Measurements from ENCODE around the gene CFH.

Gene CFH

DNA sequence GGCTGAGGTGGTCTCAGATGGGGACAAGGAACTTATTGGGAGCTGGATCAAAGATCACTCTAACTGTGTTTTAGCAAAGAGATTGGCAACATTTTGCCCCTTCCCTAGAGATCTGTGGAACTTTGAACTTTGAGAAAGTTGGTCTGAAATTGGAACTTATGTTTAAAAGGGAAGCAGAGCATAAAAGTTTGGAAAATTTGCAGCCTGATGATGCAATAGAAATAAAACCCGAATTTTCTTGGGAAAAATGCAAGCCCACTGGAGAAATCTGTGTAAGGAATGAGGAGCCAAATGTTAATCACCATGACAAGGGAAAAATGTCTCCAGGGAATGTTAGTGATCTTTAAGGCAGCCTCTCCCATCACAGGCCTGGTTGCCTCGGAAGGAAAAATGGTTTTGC lies 17.2 kb downstream of the CFH start:
- Histone ChIP-seq H3K27me3 (no peaks in the 10 kb centered on the region), H3K4me3 (ENCODE audit: low read depth, low read length) (no peak overlapping the region), H3K4me1 (no peaks in the 10 kb centered on the region), H3K9me3 (no peaks in the 10 kb centered on the region), H3K36me3 (no peaks in the 10 kb centered on the region)
- no peak for DNase-seq
- TF ChIP-seq, protein P1, sequence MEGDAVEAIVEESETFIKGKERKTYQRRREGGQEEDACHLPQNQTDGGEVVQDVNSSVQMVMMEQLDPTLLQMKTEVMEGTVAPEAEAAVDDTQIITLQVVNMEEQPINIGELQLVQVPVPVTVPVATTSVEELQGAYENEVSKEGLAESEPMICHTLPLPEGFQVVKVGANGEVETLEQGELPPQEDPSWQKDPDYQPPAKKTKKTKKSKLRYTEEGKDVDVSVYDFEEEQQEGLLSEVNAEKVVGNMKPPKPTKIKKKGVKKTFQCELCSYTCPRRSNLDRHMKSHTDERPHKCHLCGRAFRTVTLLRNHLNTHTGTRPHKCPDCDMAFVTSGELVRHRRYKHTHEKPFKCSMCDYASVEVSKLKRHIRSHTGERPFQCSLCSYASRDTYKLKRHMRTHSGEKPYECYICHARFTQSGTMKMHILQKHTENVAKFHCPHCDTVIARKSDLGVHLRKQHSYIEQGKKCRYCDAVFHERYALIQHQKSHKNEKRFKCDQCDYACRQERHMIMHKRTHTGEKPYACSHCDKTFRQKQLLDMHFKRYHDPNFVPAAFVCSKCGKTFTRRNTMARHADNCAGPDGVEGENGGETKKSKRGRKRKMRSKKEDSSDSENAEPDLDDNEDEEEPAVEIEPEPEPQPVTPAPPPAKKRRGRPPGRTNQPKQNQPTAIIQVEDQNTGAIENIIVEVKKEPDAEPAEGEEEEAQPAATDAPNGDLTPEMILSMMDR (IDR thresholded peaks at IDR 0.05; ENCODE audit: low read depth, low read length) = no peak

DNA sequence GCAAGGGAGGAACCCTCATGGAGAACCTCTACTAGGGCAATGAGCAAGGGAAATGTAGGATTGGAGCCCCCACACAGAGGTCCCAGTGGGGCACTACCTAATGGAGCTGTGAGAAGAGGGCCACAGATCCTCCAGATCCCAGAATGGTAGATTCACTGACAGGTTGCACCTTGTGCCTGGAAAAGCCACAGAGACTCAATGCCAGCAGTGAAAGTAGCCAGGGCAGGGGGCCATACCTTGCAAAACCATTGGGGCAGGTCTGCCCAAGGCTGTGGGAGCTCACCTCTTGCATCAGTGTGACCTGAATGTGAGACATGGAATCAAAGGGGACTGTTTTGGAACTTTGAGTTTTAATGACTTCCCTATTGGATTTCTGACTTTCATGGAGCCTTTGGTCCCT lies 17.9 kb downstream of the CFH start:
- Histone ChIP-seq H3K9me3 (no peaks in the 10 kb centered on the region), H3K36me3 (no peaks in the 10 kb centered on the region), H3K4me1 (no peaks in the 10 kb centered on the region), H3K27me3 (no peaks in the 10 kb centered on the region), H3K4me3 (ENCODE audit: low read depth, low read length) (no peak overlapping the region)
- TF ChIP-seq, protein P1 (IDR thresholded peaks at IDR 0.05; ENCODE audit: low read depth, low read length) = no peak
- no peak for DNase-seq

- Histone ChIP-seq H3K4me3 (ENCODE audit: low read depth, low read length) (no peak overlapping the region), H3K9me3 (no peaks in the 10 kb centered on the region), H3K27me3 (no peaks in the 10 kb centered on the region), H3K36me3 (no peaks in the 10 kb centered on the region), H3K4me1 (no peaks in the 10 kb centered on the region)
- DNase-seq = no peak
- TF ChIP-seq, protein P1 (IDR thresholded peaks at IDR 0.05; ENCODE audit: low read depth, low read length) = no peak
Observed at GRCh38 chr1:196674908-196675307, 23.1 kb downstream of the CFH start.

GRCh38 chr1:196677781-196678509 lies 26.1 kb downstream of the CFH start:
- no peaks in the 10 kb centered on the region for H3K4me1 ChIP-seq
- H3K27me3 ChIP-seq = no peaks in the 10 kb centered on the region
- H3K36me3 ChIP-seq = no peaks in the 10 kb centered on the region
- H3K4me3 ChIP-seq (ENCODE audit: low read depth, low read length) = no peak overlapping the region
- TF ChIP-seq, protein P1 (IDR thresholded peaks at IDR 0.05; ENCODE audit: low read depth, low read length) = no peak
- no peak for DNase-seq
- no peaks in the 10 kb centered on the region for H3K9me3 ChIP-seq

DNA sequence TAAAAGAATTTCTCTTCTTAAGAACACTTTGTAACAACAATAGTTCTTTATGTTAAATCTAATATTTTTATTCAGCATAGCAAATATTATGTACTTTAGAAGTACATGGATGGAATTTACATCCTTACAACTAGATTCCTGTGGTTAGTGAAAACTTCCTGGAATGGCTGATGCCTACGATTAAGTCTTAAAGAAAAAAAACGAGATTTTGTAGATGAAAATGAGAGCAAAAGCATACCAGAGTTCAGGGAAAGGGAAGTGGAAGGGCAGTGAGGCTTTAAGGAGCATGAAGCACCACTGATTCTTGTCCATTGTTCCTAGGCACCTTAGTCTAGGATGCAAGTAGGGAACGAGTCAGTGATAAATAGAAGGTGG lies 26.7 kb downstream of the CFH start:
- TF ChIP-seq, protein P1 (IDR thresholded peaks at IDR 0.05; ENCODE audit: low read depth, low read length) = no peak
- no peaks in the 10 kb centered on the region for H3K4me1 ChIP-seq
- no peak overlapping the region for H3K4me3 ChIP-seq (ENCODE audit: low read depth, low read length)
- H3K9me3 ChIP-seq = no peaks in the 10 kb centered on the region
- no peaks in the 10 kb centered on the region for H3K36me3 ChIP-seq
- no peak for DNase-seq
- H3K27me3 ChIP-seq = no peaks in the 10 kb centered on the region

DNA sequence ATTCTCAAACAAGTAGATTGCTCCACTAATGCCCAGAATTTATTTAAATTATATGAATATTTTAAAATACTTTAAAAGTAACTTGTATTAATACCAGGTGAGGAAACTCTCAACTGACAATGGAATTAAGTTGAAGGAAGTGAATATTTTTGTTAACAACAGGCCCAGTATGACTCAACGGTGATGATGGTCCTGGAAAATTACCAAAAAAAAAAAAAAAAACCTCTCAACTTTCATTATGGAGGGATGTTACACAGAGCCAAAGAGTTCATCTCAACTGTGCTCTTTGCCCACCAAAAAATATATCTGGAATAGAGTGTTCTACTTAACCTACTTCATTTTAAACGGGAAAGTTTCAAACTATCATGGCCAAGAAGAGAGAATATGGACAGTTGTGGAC lies 28.3 kb downstream of the CFH start:
- H3K36me3 ChIP-seq = no peaks in the 10 kb centered on the region
- no peaks in the 10 kb centered on the region for H3K27me3 ChIP-seq
- DNase-seq = no peak
- TF ChIP-seq, protein P1 (IDR thresholded peaks at IDR 0.05; ENCODE audit: low read depth, low read length) = no peak
- H3K4me1 ChIP-seq = no peaks in the 10 kb centered on the region
- no peaks in the 10 kb centered on the region for H3K9me3 ChIP-seq
- H3K4me3 ChIP-seq (ENCODE audit: low read depth, low read length) = no peak overlapping the region

Data from BE2C (cell line).